Activated T-cell treated with anti-CD3 and anti-CD28 coated beads, Interleukin-2, amount 50 U/mL, for 72 hours (primary cell): Measurements from ENCODE around the gene NHERF1. TPM values are rescaled to one million over a fixed set of nuclear protein-coding genes. Genes with fewer than 3 reads are reported as not detected.

Experiments
- total RNA-seq, 2 donors: library from RNA; stranded (reverse); gene quantifications; one replicate each; pipeline ENCODE4 v1.2.3, GENCODE V29; 2022

The NHERF1 gene
- total RNA-seq, 2 donors from 2014 or later = 78.8 to 81.2 TPM

Other genes with a start within 250 kb of the NHERF1 start
- not detected for gene CD300LB, start 217.2 kb upstream of the NHERF1 start, total RNA-seq
- under 1 TPM in 1 of 2 donors, not detected in 1; 0.16 TPM for gene CD300C, start 202.5 kb upstream of the NHERF1 start, total RNA-seq
- not detected for gene CD300H, start 181.1 kb upstream of the NHERF1 start, total RNA-seq
- gene CD300LD, start 156.3 kb upstream of the NHERF1 start, total RNA-seq = under 1 TPM; 0.19 to 0.31 TPM
- gene CD300E, start 124.9 kb upstream of the NHERF1 start, total RNA-seq = not detected
- gene CD300LF, start 35.7 kb upstream of the NHERF1 start, total RNA-seq = not detected
- 10 to 100 TPM; 13.6 to 18.1 TPM for gene RAB37, start 11.4 kb upstream of the NHERF1 start, total RNA-seq
- 10 to 100 TPM; 49.7 to 58.4 TPM for gene NAT9, start 27.7 kb downstream of the NHERF1 start, total RNA-seq
- under 1 TPM; 0.14 to 0.37 TPM for gene GRIN2C, start 111.3 kb downstream of the NHERF1 start, total RNA-seq
- 10 to 100 TPM; 44.3 to 79.7 TPM for gene FDXR, start 124.4 kb downstream of the NHERF1 start, total RNA-seq
- gene FADS6, start 145.0 kb downstream of the NHERF1 start, total RNA-seq = not detected
- gene USH1G, start 174.6 kb downstream of the NHERF1 start, total RNA-seq = not detected
- gene OTOP2, start 175.6 kb downstream of the NHERF1 start, total RNA-seq = not detected
- not detected for gene OTOP3, start 187.3 kb downstream of the NHERF1 start, total RNA-seq
- 1 to 10 TPM; 7.3 to 7.4 TPM for gene HID1, start 224.1 kb downstream of the NHERF1 start, total RNA-seq
- gene CDR2L, start 239.0 kb downstream of the NHERF1 start, total RNA-seq = under 1 TPM; 0.56 to 0.72 TPM